Aorta (tissue), 5 donors: ENCODE measurements around the gene POU6F1. TPM values are rescaled to one million over a fixed set of nuclear protein-coding genes. Genes with fewer than 3 reads are reported as not detected.

ENCODE experiments used
- ATAC-seq: fragments of 200-7000 bp; cut with Tn5 transposase; one replicate; pipeline ENCODE4 v1.9.1; 2022; ENCODE audit warnings: moderate library complexity; ENCODE audit not compliant: low FRiP score
- DNase-seq, 2 donors: peaks; one replicate each; pipeline ENCODE4 v3.0.0-alpha.2; 2020
- H3K27ac ChIP-seq, 2 donors: one replicate each; pipeline ENCODE4 v1.5.1; 2013; ENCODE audit warnings: low read length in 2 of 2, mild to moderate bottlenecking in 2 of 2, moderate library complexity in 2 of 2, control low read depth in 1 of 2, inconsistent platforms in 1 of 2, low read depth in 1 of 2
- H3K27me3 ChIP-seq, 2 donors: one replicate each; pipeline ENCODE4 v1.6.1; 2013; ENCODE audit warnings: control low read depth in 1 of 2, low read length in 1 of 2, mild to moderate bottlenecking in 1 of 2, moderate library complexity in 1 of 2; ENCODE audit not compliant: insufficient read depth in 2 of 2, control insufficient read depth in 1 of 2
- H3K36me3 ChIP-seq, 2 donors: one replicate each; pipeline ENCODE4 v1.6.1; 2013; ENCODE audit warnings: control low read depth in 1 of 2, low read length in 1 of 2, mild to moderate bottlenecking in 1 of 2; ENCODE audit not compliant: insufficient read depth in 2 of 2, control insufficient read depth in 1 of 2
- H3K4me1 ChIP-seq, 2 donors: one replicate each; pipeline ENCODE4 v1.6.1; 2013; ENCODE audit warnings: low read length in 2 of 2, control low read depth in 1 of 2, mild to moderate bottlenecking in 1 of 2, moderate library complexity in 1 of 2; ENCODE audit not compliant: insufficient read depth in 2 of 2, control insufficient read depth in 1 of 2
- H3K4me3 ChIP-seq, 2 donors: one replicate each; pipeline ENCODE4 v1.5.1; 2013; ENCODE audit warnings: low read length in 2 of 2, control low read depth in 1 of 2, mild to moderate bottlenecking in 1 of 2
- H3K9me3 ChIP-seq: one replicate; pipeline ENCODE4 v1.6.1; 2013; ENCODE audit warnings: mild to moderate bottlenecking, low read length; ENCODE audit not compliant: control insufficient read depth
- WGBS, 2 donors: extraction: QIAGEN DNeasy Blood & Tissue Kit; methylation state at CpG; one replicate each; pipeline ENCODE4 v1.1.7; 2013; 5-methylcytosine and 5-hydroxymethylcytosine counted together
- intact Hi-C, 2 donors: fragments of 100-400 bp; cut with DNase I; formaldehyde crosslinking; loops; one replicate each; pipeline versions ENCODE4 v1.14.2 to v1.15.0; 2022
- polyA plus RNA-seq, 2 donors: library from polyadenylated mRNA; stranded (reverse); fragments of 200-250 nt; gene quantifications; one replicate each; pipeline ENCODE4 v1.2.3, GENCODE V29; 2013
- total RNA-seq, 2 donors: library from RNA; stranded (reverse); fragmentation: NEBNext Ultra II Directional; extraction: Animal tissue kit (Norgen Biotek cat#: 25700); gene quantifications; one replicate each; pipeline ENCODE4 v1.2.1, GENCODE V29; 2021
- donor health status: healthy with polysubstance abuse.
- donor health status: Bipolar disorder and iron deficiency.
- donor health status: DM: no; HTN: no; CAD: no.
- donor health status: DM: no; HTN: no; CAD: no.
- donor health status: DM: yes; HTN: yes; CAD: no.

The POU6F1 gene
- total and polyA plus RNA-seq, 4 donors, result 13.3 to 36.5 (median 29.7) TPM

GRCh38 chr12:51147309-51147708 lies 70.6 kb downstream of the POU6F1 start:
- Histone ChIP-seq H3K4me3 (no peak overlapping the region), H3K27ac (no peak overlapping the region), H3K9me3 (no peaks in the 10 kb centered on the region), H3K36me3 (no peaks in the 10 kb centered on the region), H3K4me1 (no peaks in the 10 kb centered on the region), H3K27me3 (no peaks in the 10 kb centered on the region)
- intact Hi-C loops, result no loop called here
- no peak for ATAC-seq
- no peak for DNase-seq
- 72 to 73% methylated on average over 1 of the region's 1 CpG for WGBS, 2 donors

GRCh38 chr12:51139292-51139844 lies 78.5 kb downstream of the POU6F1 start:
- no peaks in the 10 kb centered on the region for H3K4me1 ChIP-seq
- DNase-seq (no peak), ATAC-seq (no peak)
- H3K27me3 ChIP-seq, result no peaks in the 10 kb centered on the region
- H3K36me3 ChIP-seq, result no peaks in the 10 kb centered on the region
- H3K9me3 ChIP-seq, result no peaks in the 10 kb centered on the region
- no peak overlapping the region for H3K4me3 ChIP-seq
- intact Hi-C loops, result no loop called here
- no peak overlapping the region for H3K27ac ChIP-seq
- 97 to 99% methylated on average over 3 of the region's 3 CpGs for WGBS, 2 donors

Other genes with a start within 250 kb of the POU6F1 start
- gene SLC11A2, start 191.7 kb downstream of the POU6F1 start, total RNA-seq, result 10 to 100 TPM; 71.9 to 97.2 TPM
- 10 to 100 TPM; 11.1 to 20.6 TPM for gene SLC11A2, start 191.7 kb downstream of the POU6F1 start, polyA plus RNA-seq
- gene LETMD1, start 169.7 kb downstream of the POU6F1 start, total RNA-seq, result 10 to 100 TPM; 32.6 to 62.3 TPM
- gene LETMD1, start 169.7 kb downstream of the POU6F1 start, polyA plus RNA-seq, result 10 to 100 TPM; 52.6 to 59.6 TPM
- gene CSRNP2, start 134.5 kb downstream of the POU6F1 start, total RNA-seq, result 10 to 100 TPM; 32.3 to 34.5 TPM
- 10 to 100 TPM in 1 of 2 donors, 1 to 10 TPM in 1; 6.1 to 19.0 TPM for gene CSRNP2, start 134.5 kb downstream of the POU6F1 start, polyA plus RNA-seq
- 10 to 100 TPM; 15.6 to 25.4 TPM for gene TFCP2, start 44.9 kb downstream of the POU6F1 start, total RNA-seq
- gene TFCP2, start 44.9 kb downstream of the POU6F1 start, polyA plus RNA-seq, result 1 to 10 TPM; 8.9 to 9.7 TPM
- 100 to 1,000 TPM; 167 to 171 TPM for gene DAZAP2, start 20.8 kb upstream of the POU6F1 start, total RNA-seq
- gene DAZAP2, start 20.8 kb upstream of the POU6F1 start, polyA plus RNA-seq, result 100 to 1,000 TPM; 271 to 311 TPM
- gene SMAGP, start 52.4 kb upstream of the POU6F1 start, total RNA-seq, result 1 to 10 TPM; 8.4 to 9.3 TPM
- 1 to 10 TPM; 4.1 to 4.5 TPM for gene SMAGP, start 52.4 kb upstream of the POU6F1 start, polyA plus RNA-seq
- 10 to 100 TPM in 1 of 2 donors, 1 to 10 TPM in 1; 9.4 to 11.7 TPM for gene BIN2, start 106.1 kb upstream of the POU6F1 start, total RNA-seq
- 1 to 10 TPM; 1.4 to 4.6 TPM for gene BIN2, start 106.1 kb upstream of the POU6F1 start, polyA plus RNA-seq
- gene CELA1, start 128.6 kb upstream of the POU6F1 start, total RNA-seq, result not detected
- not detected for gene CELA1, start 128.6 kb upstream of the POU6F1 start, polyA plus RNA-seq
- gene GALNT6, start 173.3 kb upstream of the POU6F1 start, total RNA-seq, result 1 to 10 TPM; 5.5 to 6.5 TPM
- gene GALNT6, start 173.3 kb upstream of the POU6F1 start, polyA plus RNA-seq, result 10 to 100 TPM in 1 of 2 donors, under 1 TPM in 1; 0.72 to 12.3 TPM
- gene SLC4A8, start 206.8 kb upstream of the POU6F1 start, total RNA-seq, result 1 to 10 TPM; 1.4 to 3.2 TPM
- gene SLC4A8, start 206.8 kb upstream of the POU6F1 start, polyA plus RNA-seq, result 1 to 10 TPM in 1 of 2 donors, under 1 TPM in 1; 0.36 to 6.1 TPM